Activated CD4-positive, CD25-positive, alpha-beta regulatory T cell treated with anti-CD3 and anti-CD28 coated beads, Interleukin-2, amount 50 U/mL, for 72 hours (primary cell): ENCODE measurements around the gene DNAH9.
"Not testable (repeated sequence)": the region's sequence is repeated elsewhere in the genome, so short reads cannot be mapped to it uniquely, and the experiment has no call there.

ENCODE experiments used
- DNase-seq: peaks from one replicate; pipeline ENCODE4 v3.0.0; 2021

DNAH9 gene

DNA sequence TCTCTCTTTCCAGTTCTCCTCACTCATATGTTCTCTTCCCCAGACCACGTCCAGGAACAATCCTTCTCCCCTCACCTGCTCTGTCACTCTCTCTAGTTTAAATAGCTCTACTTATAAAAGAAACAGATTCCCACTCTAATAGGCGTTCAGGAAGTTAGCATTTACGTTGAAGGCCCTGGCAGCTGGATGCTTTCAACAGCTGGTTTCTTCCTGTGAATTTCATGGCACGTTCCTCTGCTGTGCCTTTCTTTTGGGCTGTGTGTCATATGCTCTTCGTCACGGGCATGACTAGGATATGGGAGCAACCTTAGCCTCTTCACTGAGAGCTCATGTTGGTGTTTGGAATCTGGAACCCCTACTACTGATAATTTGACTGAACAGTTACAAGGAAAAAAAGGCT, 325.8 kb downstream of the DNAH9 start:
- DNase-seq, result no peak

DNA sequence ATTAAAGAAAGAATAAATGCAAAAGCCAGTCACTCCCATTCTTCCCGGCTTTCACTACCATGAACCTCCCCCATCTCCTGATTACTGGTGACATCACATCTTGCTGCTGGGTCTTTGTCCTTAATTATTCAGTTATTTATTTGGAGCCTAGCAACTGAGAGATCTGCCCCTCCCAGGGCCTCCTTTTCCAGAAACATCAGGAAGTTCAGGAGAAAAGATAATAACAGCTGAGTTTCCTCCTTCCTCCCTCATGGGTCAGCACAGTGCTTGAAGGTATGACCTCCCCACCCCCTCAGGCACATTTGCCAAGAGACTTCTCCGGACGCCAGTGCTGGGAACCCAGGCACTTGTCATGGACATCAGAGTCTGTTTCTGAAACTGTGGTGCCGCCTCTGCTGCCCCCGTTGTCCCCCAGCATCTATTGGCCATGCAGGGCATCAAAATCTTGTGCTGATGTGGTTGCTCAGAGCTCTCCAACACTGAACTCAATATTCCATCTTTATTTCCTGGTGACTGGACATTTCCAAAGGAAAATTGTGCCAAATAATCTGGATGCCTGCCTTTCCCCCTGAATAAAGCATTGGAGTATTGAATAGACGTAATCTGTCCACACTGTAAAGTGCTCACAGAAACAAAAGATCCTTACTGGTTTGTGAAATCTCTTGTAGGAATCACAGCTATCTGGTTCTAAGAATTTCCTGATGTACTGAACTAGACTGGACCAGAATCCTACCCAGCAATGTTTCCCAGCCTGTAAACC, 327.2 kb downstream of the DNAH9 start:
- no peak for DNase-seq

DNA sequence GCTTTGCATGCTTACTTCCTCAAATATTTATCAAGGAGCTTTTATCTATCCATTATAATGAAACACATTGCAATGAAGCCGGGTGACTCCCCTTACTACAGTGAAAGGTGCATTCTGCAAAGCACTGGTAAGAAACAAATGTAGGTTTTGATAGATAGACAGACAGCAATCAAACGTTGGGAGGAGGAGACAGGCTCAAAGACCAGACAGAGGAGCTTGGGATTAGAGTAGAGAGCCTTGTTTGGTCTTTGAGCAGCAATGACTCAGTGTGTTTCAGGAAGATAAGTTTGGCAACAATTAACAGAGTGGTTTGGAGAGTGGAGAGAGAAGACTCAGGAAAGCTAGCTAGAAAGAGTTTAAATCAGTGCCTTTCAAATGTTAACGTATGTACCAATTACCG, 330.2 kb downstream of the DNAH9 start:
- no peak for DNase-seq

DNA sequence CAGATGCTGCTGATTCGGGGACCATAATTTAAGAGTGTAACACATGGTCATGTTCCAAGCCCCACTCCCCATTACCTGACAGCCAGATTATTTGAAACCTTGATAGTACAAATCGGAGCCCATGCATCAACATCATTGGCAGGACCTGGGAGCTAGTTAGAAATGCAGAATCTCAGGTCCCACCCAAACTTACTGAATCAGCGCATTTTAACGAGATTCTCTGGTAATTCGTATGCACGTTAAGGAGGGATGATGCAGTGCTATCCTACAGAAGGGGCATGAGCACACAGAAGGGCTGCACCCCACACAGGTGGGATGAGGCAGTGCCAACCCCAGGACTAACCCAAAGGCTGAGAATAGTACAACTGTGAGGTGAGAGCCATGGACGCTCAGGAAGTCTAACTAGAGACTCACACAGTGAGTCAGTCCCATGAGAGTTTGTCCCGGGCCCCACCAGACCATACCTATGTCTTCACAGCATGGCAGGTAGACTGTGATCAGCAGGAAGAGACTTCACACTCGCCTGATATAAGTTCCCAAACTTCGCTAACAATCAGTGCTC, 334.1 kb downstream of the DNAH9 start:
- DNase-seq, result no peak

DNA sequence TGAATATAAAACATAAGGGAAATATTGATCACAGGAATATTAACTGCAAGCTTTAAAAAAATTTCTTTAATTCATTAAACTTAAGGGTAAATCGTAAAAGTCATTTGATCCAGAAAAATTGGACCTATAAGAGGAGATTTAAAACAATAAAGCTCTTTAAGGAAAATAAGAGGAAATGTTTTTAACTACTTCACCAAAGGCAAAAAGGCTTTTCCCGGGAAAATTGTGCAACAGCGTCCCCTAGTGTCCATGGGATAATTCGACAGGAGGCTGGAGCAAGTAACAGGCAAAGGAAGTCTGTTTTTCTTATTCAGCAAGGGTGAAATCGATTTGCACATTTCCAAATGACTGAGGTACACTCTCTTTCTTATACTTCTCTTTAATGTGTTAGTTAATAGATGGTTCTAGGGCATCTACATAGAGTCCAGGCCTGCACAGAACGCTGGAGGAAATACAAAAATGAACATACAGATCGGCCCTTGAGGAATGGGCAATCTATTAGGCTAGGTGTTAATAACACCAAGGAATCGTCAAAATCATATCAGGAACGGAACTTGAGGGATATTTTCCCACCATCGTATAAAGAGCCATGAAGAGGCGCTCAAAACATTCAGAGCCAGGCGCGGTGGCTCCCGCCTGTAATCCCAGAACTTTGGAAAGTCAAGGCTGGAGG, 337.6 kb downstream of the DNAH9 start:
- no peak for DNase-seq

DNA sequence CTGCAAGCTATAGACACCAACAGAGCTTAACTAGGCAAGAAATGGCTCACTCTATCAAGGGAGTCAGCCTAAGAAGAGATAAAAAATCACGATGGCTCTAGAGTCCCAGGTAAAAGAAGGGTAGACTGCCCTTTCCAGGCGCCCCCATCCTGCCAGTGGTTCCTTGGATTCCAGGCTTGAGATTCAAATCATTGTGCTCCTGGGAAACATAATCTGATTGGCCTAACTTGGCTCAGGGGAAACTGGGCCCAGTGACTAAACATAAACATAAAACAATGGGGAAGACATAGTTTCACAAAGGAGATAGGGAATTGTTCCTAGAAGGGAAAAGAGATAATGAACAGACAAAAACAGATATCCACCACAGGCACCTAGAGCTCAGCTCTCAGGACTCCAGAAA, 342.6 kb downstream of the DNAH9 start:
- DNase-seq, result no peak

DNA sequence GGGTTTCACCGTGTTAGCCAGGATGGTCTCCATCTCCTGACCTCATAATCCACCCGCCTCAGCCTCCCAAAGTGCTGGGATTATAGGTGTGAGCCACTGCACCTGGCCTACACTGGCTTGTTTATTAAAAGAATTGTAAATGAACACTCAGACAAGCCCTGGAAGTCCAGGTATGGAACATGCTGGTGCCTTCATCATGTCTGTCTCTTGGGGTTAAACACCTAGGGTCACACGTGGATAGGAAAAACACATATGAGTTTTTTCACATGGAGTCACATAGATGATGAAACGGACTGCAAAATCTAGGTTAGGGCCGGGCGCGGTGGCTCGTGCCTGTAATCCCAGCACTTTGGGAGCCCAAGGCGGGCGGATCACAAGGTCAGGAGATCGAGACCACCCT, 344.8 kb downstream of the DNAH9 start:
- not testable (repeated sequence) for DNase-seq

DNA sequence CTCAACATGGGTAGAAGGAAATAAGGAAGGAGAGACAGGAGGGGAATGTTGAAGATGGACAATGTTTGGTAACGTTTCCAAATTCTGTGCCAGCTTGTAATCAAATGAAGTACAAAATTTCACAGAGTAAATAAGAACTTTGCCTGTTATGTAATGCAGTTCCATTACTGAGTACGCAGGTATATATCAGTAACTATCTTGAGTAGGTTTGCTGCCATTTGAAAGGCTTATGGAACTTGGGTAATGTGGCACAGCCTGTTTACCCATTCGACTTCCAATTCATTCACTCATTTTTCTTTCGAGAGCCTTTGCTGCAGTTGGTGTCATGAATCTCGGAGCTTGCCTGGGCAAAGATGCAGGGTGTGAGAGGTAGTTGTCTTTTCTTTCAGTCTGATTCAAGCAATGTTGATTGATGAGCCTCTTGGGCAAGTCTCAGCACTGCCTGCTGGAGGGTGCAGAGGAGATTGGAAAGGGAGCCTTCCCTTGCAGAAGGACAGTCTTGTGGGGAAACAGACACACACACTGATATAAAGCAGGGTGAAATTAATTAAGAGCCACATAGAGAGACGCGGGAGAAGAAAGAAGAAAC, 345.6 kb downstream of the DNAH9 start:
- no peak for DNase-seq

DNA sequence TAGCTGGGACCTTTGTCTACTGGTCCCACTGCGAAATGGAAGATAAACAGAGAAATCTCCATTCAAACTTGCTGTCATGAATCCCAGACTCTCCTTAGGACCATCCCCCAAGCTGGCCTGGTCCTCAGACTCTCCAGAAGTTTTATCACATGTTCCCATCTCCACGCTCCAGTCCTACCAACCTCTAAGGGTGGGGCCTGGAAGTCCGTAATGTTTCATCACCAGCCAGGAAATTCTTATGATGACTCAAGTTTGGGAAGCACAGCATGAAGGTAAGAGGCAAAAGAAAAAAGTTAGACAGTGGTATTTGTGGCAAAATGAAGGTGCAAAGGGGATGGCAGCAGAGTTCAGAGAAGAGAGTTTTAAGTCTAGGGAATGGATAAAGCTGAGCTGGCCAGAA, 346.3 kb downstream of the DNAH9 start:
- no peak for DNase-seq

DNA sequence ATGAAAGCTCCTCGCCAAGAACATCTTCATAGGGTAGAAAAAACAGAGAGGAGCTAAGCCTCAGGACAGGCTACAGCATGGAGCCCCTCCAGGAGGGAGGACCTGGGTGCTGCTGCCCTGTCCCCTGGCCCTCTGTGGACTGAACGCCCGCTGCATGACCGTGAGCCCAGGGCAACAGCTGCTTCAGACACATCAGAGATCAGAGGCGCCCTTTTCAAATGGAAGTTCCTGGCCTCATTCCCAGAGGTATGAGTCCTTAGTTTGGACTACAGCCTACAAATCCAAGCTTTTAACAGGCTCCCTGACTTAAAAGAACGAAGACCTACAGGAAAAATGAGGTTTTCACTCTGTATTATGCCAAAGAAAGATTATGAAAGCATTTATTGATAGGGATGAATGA, 350.5 kb downstream of the DNAH9 start:
- DNase-seq, result no peak

DNA sequence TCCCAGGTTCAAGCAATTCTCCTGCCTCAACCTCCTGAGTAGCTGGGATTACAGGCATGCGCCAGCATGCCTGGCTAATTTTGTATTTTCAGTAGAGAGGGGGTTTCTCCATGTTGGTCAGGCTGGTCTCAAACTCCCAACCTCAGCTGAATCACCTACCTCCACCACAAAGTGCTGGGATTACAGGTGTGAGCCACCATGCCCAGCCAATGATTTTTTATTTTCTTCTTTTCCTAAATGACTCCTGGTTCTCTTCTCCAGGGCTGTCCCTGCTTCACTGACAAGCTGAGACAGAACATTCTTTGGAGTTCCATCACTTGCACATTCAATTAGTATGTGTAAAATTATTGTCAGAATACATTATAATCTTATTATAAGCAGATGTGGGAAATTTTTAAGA, 351.3 kb downstream of the DNAH9 start:
- not testable (repeated sequence) for DNase-seq

DNA sequence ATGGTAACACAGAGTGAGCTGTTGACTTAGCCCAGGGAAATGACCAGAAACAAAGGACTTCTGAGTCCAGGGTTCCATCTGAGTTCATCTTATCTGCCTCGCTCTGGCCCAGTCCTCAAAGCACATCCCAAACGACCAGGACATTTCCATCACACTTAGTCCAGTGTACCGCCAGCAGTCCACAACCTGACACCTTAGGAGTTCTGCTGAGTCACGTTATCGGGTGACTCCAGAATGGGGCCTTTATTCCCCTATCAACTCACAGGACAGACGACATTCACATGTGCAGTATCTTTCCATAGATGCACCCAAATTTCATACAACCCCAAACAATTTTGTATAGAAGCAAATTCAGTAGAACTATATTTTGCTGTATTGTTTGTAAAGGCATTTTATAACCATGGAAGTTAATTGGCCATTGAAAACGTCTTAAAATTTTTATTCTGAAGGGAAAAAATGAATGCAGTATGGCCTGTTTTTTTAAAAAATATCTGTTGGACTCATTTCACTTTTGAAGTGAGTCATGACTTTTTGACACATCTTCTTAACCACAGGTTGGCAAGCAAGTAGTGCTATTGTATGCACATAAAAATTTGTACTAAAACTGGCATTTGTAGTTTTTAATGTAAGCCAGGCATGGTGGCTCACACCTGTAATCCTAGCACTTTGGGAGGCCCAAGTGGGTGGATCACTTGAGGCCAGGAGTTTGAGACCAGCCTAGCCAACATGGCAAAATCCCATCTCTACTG, 352.7 kb downstream of the DNAH9 start:
- DNase-seq, result no peak

DNA sequence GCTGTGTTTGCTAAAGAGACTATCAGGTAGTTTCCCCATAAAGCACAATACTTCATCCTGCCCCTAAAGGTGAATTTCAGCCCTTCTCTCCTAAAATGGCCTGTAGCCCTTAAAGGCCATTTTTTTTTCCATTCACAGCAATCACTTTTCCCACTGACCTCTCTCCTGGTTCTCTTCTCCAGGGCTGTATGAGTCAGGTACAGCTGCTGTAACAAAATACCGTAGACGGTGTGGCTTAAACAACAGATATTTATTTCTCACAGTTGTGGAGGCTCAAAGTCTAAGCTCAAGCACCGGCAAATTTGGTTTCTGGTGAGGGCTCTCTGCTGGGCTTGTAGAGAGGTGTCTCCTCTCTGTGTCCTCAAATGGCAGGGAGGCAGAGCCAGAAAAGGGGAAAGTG, 354.3 kb downstream of the DNAH9 start:
- DNase-seq, result no peak

DNA sequence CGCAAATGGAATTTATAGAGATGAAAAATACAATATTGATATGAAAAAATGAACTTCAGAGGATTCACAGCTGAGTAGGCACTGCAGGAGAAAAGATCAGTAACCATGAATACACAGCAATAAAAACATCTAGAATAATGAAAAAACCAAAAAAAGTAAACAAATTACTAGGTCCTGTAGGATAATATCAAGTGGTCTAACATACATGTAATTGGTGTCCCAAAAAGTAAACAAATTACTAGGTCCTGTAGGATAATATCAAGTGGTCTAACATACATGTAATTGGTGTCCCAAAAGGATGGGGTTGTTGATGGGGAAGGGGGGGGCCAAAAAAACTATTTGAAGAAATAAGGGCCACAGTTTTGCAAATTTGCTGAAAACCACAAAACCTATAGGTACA, 355.7 kb downstream of the DNAH9 start:
- DNase-seq, result no peak

DNA sequence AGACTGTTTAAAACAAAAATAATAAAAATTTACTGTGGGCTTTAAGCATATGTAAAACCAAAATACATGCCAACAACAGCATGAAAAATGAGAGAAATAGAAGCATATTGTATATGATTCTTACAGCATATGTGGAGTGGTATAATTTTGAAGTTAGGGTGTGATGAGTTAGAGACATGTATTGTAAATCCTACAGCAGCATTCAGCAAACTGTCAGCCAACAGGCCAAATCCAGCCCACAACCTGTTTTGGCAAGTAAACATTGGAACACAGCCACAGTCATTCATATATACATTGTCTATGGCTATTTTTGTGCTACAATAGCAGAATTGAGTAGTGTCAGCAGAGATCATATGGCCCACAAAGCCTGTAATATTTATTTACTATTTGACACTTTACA, 356.7 kb downstream of the DNAH9 start:
- DNase-seq, result no peak

DNA sequence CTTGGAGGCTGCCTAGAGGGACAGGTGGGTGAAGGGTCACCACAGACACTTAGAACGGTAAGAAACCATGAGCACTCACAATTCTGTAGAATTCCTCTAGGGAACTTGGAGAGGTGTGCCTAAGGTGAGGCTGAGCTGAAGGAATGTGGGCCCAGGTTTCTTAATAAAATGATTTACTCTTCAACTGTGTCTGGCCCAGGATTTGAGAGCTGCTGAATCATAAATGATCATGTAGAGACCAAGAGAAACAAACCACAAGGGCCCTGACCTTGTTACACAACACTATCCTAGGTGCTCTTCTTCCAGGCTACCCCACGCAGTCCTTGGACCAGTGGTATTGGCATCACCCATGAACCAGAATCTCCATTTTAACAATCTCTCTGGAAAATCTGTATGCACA, 371.3 kb downstream of the DNAH9 start:
- DNase-seq, result no peak

DNA sequence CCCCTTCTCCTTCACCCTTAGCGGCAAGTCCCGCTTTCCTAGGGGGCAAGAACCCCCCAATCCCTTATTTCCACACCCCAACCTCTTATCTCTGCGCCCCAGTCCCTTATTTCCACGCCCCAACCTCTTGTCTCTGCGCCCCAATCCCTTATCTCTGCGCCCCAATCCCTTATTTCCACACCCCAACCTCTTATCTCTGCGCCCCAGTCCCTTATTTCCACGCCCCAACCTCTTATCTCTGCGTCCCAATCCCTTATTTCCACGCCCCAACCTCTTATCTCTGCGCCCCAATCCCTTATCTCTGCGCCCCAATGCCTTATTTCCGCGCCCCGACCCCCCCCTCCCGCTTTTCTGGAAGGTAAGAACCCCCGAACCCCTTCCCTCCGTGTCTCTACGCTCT, 374.5 kb downstream of the DNAH9 start:
- not testable (repeated sequence) for DNase-seq

DNA sequence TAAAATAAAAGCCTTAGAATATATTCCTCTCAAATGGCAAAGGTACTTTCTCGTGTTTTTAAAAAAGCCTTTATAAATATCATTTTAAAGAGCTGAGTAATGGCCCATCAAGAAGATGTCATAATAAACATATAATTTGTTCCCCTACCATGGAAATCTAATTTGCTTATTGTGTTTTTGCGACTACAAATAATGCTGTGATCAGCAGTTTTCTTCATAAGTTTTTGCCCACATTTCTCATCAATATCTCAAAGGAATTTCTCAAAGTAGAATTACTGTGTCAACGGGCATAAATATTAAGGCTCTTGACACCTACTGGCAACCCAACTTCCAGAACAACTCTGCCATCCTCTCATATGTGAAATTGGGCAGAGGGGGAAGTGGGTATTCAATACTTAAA, 381.5 kb downstream of the DNAH9 start:
- DNase-seq, result no peak

DNA sequence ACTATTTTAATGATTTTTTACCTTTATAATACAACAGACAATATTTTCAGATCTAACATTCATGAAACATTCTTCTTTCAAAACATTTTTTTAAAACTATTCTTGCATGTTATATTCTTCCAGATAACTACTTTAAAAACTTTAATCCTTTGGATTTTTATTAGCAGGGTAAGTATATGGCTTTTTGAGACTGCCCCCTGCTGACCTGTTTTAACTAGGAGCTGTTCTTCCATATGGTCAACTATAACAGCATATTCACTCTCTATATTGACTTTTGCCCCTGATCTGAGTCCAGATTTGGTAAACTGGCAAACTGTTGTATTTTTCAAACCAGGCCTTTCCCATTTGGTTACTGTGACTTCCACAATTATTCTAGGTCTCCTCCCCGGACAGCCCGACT, 382.5 kb downstream of the DNAH9 start:
- DNase-seq, result no peak

DNA sequence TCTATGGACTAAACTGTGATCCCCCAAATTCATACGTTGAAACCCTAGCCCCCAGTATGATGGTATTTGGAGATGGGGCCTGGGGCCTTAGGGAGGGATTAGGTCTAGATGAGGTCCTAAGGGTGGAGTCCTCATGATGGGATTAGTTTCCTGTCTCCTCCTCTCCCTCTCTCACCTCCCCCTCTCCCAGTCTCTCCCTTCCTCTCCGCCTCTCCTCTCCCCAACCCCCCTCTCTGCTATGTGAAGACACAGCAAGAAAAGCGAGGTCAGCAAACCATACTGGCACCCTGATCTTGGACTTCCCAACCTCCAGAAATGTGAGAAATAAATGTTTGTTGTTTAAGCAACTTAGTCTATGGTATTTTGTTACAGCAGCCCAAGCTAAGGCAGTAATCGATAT, 383.6 kb downstream of the DNAH9 start:
- no peak for DNase-seq

DNA sequence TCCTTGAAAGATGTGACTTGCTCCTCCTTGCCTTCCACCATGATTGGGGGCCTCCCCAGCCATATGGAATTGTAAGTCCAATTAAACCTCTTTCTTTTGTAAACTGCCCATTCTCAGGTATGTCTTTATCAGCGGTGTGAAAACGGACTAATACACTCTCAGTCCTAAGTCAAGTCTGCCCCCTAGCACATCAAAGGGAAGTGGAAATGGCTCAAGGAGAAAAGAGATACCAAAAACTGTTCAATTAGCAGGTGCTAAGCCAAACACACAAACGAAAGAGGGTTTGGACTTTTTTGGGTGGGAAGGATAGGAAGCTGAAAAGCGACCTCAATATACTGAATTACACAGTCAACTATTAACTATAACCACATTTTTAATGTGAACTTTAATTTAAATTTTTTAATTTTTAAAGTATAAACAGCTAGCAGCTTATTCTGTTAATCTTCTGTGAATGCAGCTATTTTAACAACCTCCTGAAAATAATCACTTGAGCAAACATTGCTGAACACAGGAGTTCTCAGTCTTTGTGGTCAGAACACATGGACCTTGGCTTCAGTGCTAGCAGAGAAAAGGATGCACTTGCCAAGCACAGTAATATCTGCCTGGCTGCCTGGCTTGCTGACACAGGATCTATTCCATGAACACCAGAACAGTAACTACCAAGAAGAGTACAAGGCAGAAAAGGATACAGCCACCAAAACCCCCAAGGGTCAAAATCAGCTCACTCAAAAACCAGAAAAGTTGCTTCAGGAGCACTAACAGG, 388.1 kb downstream of the DNAH9 start:
- DNase-seq, result no peak

DNA sequence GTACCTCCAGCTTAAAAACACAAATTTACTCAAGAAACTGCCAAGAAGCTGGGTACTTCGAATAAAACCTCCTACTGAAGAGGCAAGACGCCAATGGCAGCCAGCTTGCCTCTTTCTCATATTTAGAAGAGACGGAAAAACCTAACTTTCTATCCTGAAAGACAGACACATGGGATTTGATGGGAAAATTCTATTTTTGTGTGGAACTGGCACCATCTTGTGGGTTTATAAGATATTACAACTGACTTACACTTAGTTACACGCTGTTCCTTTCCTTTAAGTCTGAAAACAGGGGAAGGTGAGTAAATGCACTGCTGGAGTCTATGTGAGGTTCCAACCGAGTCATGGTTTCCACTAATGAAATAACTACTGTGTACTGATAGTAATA, 388.7 kb downstream of the DNAH9 start:
- no peak for DNase-seq
